HepG2 (cell line): ENCODE results near the gene FUT6. TPM values are rescaled to one million over a fixed set of nuclear protein-coding genes. Genes with fewer than 3 reads are reported as not detected.

ENCODE experiments used
- THYN1 ChIP-seq: sonication (generic); formaldehyde crosslinking; IDR thresholded peaks from 2 replicates; pipeline ENCODE4 v1.8.1; 2023; ENCODE audit warnings: low read depth, mild to moderate bottlenecking, moderate library complexity, missing genetic modification reagents, borderline replicate concordance
- TMF1 ChIP-seq: sonication (generic); formaldehyde crosslinking; IDR thresholded peaks from 2 replicates; pipeline ENCODE4 v1.8.1; 2022; ENCODE audit warnings: low read depth, missing genetic modification reagents
- ZNF652 ChIP-seq: IDR thresholded peaks from 2 replicates; pipeline ENCODE4 v1.6.1; 2016; ENCODE audit warnings: low read depth, borderline replicate concordance
- polyA plus RNA-seq, 8 experiments: library from polyadenylated mRNA; depleted of rRNA in 3 of 8; stranded (reverse) in 7 of 8; unstranded in 1 of 8; fragments of >200 nt; fragmentation: Illumina TruSeq in 4 of 8; extraction: Trizol in 4 of 8; gene quantifications; 2 replicates each; pipeline versions ENCODE4 v1.2.1 to v1.2.3, GENCODE V29; 2011 to 2016; ENCODE audit warnings: low read depth in 4 of 8, missing spikeins in 1 of 8, mixed read lengths in 1 of 8; ENCODE audit not compliant: insufficient read depth in 1 of 8
- total RNA-seq, 5 experiments: library from RNA; depleted of rRNA; stranded (reverse); fragments of >200 nt; fragmentation: Illumina TruSeq; extraction: Trizol; gene quantifications; 2 replicates each; pipeline ENCODE4 v1.2.3, GENCODE V29; 2016; ENCODE audit warnings: low read depth in 1 of 5
- TF ChIP-seq, protein P1 (sequence below): sonication (generic); formaldehyde crosslinking; IDR thresholded peaks from 2 replicates; pipeline ENCODE4 v1.4.0; 2020; ENCODE audit warnings: low read depth, missing genetic modification reagents
- TF ChIP-seq, protein P2 (sequence below): sonication (generic); formaldehyde crosslinking; IDR thresholded peaks from 2 replicates; pipeline ENCODE4 v1.5.1; 2020; ENCODE audit warnings: missing genetic modification reagents, mild to moderate bottlenecking, borderline replicate concordance
- TF ChIP-seq, protein P3 (sequence below), 2 experiments: sonication (generic) in 1 of 2; formaldehyde crosslinking in 1 of 2; IDR thresholded peaks; 2 replicates each; pipeline versions ENCODE4 v1.4.0 to v1.6.1; 2018 to 2020; ENCODE audit warnings: missing genetic modification reagents in 2 of 2, borderline replicate concordance in 1 of 2, low read depth in 1 of 2, mild to moderate bottlenecking in 1 of 2, missing biosample characterization in 1 of 2
- TF ChIP-seq, protein P4 (sequence below): sonication (generic); formaldehyde crosslinking; IDR thresholded peaks from 2 replicates; pipeline ENCODE4 v1.9.0; 2022; ENCODE audit warnings: missing genetic modification reagents, mild to moderate bottlenecking, borderline replicate concordance
- TF ChIP-seq, protein P5 (sequence below): sonication (generic); formaldehyde crosslinking; IDR thresholded peaks from 2 replicates; pipeline ENCODE4; 2020; ENCODE audit warnings: missing genetic modification reagents, mild to moderate bottlenecking, borderline replicate concordance
- TF ChIP-seq, protein P6 (sequence below): sonication (generic); formaldehyde crosslinking; IDR thresholded peaks from 2 replicates; pipeline ENCODE4 v1.4.0; 2020; ENCODE audit warnings: mild to moderate bottlenecking, missing genetic modification reagents
- TF ChIP-seq, protein P7 (sequence below): sonication (generic); formaldehyde crosslinking; IDR thresholded peaks from 2 replicates; pipeline ENCODE4 v1.8.0; 2022; ENCODE audit warnings: mild to moderate bottlenecking, missing genetic modification reagents

FUT6 gene
- total and polyA plus RNA-seq, 2 of the 13 experiments (the other 11 are each of a cell fraction or from before 2014, with no cell fraction given) = 8.2 to 27.7 TPM

DNA sequence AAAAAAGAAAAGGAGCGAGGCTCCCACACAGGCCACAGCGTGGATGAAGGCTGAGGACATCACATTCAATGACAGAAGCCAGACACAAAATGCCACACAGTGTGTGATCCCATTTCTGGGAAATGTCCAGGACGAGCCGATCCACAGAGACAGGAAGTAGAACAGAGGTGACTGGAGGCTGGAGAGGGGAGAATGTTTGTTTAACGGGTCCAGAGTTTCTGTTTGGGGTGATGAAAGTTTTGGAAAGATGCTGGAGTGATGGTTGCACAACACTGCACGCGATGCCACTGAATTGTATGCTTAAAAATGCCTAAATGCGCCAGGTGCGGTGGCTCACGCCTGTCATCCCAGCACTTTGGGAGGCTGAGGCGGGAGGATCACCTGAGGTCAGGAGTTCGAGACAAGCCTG lies 31.5 kb upstream of the FUT6 start (continued):
- TF ChIP-seq, protein P1, sequence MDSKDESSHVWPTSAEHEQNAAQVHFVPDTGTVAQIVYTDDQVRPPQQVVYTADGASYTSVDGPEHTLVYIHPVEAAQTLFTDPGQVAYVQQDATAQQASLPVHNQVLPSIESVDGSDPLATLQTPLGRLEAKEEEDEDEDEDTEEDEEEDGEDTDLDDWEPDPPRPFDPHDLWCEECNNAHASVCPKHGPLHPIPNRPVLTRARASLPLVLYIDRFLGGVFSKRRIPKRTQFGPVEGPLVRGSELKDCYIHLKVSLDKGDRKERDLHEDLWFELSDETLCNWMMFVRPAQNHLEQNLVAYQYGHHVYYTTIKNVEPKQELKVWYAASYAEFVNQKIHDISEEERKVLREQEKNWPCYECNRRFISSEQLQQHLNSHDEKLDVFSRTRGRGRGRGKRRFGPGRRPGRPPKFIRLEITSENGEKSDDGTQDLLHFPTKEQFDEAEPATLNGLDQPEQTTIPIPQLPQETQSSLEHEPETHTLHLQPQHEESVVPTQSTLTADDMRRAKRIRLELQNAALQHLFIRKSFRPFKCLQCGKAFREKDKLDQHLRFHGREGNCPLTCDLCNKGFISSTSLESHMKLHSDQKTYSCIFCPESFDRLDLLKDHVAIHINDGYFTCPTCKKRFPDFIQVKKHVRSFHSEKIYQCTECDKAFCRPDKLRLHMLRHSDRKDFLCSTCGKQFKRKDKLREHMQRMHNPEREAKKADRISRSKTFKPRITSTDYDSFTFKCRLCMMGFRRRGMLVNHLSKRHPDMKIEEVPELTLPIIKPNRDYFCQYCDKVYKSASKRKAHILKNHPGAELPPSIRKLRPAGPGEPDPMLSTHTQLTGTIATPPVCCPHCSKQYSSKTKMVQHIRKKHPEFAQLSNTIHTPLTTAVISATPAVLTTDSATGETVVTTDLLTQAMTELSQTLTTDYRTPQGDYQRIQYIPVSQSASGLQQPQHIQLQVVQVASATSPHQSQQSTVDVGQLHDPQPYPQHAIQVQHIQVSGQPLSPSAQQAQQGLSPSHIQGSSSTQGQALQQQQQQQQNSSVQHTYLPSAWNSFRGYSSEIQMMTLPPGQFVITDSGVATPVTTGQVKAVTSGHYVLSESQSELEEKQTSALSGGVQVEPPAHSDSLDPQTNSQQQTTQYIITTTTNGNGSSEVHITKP (CRISPR knock-in tag) = peak; percentile 83; the same call in 1 of the 2 replicates
- TF ChIP-seq, protein P2, sequence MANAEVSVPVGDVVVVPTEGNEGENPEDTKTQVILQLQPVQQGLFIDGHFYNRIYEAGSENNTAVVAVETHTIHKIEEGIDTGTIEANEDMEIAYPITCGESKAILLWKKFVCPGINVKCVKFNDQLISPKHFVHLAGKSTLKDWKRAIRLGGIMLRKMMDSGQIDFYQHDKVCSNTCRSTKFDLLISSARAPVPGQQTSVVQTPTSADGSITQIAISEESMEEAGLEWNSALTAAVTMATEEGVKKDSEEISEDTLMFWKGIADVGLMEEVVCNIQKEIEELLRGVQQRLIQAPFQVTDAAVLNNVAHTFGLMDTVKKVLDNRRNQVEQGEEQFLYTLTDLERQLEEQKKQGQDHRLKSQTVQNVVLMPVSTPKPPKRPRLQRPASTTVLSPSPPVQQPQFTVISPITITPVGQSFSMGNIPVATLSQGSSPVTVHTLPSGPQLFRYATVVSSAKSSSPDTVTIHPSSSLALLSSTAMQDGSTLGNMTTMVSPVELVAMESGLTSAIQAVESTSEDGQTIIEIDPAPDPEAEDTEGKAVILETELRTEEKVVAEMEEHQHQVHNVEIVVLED (CRISPR knock-in tag) = peak; percentile 62; the same call in 1 of the 2 replicates
- TF ChIP-seq, protein P3, sequence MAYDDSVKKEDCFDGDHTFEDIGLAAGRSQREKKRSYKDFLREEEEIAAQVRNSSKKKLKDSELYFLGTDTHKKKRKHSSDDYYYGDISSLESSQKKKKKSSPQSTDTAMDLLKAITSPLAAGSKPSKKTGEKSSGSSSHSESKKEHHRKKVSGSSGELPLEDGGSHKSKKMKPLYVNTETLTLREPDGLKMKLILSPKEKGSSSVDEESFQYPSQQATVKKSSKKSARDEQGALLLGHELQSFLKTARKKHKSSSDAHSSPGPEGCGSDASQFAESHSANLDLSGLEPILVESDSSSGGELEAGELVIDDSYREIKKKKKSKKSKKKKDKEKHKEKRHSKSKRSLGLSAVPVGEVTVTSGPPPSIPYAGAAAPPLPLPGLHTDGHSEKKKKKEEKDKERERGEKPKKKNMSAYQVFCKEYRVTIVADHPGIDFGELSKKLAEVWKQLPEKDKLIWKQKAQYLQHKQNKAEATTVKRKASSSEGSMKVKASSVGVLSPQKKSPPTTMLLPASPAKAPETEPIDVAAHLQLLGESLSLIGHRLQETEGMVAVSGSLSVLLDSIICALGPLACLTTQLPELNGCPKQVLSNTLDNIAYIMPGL (CRISPR knock-in tag; IDR thresholded peaks at IDR 0.05; ENCODE audit: borderline replicate concordance in 1 of 2, low read depth in 1 of 2) = peak; percentile 28 to 58; a peak in 1 of 4 replicates
- TF ChIP-seq, protein P4, sequence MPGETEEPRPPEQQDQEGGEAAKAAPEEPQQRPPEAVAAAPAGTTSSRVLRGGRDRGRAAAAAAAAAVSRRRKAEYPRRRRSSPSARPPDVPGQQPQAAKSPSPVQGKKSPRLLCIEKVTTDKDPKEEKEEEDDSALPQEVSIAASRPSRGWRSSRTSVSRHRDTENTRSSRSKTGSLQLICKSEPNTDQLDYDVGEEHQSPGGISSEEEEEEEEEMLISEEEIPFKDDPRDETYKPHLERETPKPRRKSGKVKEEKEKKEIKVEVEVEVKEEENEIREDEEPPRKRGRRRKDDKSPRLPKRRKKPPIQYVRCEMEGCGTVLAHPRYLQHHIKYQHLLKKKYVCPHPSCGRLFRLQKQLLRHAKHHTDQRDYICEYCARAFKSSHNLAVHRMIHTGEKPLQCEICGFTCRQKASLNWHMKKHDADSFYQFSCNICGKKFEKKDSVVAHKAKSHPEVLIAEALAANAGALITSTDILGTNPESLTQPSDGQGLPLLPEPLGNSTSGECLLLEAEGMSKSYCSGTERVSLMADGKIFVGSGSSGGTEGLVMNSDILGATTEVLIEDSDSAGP (CRISPR knock-in tag) = no peak
- TF ChIP-seq, protein P5, sequence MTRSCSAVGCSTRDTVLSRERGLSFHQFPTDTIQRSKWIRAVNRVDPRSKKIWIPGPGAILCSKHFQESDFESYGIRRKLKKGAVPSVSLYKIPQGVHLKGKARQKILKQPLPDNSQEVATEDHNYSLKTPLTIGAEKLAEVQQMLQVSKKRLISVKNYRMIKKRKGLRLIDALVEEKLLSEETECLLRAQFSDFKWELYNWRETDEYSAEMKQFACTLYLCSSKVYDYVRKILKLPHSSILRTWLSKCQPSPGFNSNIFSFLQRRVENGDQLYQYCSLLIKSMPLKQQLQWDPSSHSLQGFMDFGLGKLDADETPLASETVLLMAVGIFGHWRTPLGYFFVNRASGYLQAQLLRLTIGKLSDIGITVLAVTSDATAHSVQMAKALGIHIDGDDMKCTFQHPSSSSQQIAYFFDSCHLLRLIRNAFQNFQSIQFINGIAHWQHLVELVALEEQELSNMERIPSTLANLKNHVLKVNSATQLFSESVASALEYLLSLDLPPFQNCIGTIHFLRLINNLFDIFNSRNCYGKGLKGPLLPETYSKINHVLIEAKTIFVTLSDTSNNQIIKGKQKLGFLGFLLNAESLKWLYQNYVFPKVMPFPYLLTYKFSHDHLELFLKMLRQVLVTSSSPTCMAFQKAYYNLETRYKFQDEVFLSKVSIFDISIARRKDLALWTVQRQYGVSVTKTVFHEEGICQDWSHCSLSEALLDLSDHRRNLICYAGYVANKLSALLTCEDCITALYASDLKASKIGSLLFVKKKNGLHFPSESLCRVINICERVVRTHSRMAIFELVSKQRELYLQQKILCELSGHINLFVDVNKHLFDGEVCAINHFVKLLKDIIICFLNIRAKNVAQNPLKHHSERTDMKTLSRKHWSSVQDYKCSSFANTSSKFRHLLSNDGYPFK (CRISPR knock-in tag) = 0 out of 2 replicates have a peak, but pooled peaks have one; percentile 14
- TF ChIP-seq, protein P6, sequence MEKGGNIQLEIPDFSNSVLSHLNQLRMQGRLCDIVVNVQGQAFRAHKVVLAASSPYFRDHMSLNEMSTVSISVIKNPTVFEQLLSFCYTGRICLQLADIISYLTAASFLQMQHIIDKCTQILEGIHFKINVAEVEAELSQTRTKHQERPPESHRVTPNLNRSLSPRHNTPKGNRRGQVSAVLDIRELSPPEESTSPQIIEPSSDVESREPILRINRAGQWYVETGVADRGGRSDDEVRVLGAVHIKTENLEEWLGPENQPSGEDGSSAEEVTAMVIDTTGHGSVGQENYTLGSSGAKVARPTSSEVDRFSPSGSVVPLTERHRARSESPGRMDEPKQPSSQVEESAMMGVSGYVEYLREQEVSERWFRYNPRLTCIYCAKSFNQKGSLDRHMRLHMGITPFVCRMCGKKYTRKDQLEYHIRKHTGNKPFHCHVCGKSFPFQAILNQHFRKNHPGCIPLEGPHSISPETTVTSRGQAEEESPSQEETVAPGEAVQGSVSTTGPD (CRISPR knock-in tag) = peak; percentile 93
- TF ChIP-seq, protein P7, sequence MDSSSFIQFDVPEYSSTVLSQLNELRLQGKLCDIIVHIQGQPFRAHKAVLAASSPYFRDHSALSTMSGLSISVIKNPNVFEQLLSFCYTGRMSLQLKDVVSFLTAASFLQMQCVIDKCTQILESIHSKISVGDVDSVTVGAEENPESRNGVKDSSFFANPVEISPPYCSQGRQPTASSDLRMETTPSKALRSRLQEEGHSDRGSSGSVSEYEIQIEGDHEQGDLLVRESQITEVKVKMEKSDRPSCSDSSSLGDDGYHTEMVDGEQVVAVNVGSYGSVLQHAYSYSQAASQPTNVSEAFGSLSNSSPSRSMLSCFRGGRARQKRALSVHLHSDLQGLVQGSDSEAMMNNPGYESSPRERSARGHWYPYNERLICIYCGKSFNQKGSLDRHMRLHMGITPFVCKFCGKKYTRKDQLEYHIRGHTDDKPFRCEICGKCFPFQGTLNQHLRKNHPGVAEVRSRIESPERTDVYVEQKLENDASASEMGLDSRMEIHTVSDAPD (CRISPR knock-in tag) = peak; percentile 97
- no peak for TF ChIP-seq THYN1 (CRISPR knock-in tag)
- no peak; the same call in 1 of the 2 replicates for TF ChIP-seq ZNF652
- TF ChIP-seq TMF1 (CRISPR knock-in tag) = no peak
